HG02973 (cell line): ENCODE results near the gene P2RY6.

ENCODE experiments used
- ATAC-seq: cut with Tn5 transposase; IDR thresholded peaks from one replicate; pipeline ENCODE4 v1.9.1; 2021; ENCODE audit warnings: moderate library complexity; ENCODE audit not compliant: unreplicated experiment

The P2RY6 gene

GRCh38 chr11:73331138-73331916 is 59.2 kb downstream of the P2RY6 start:
- ATAC-seq: no peak

DNA sequence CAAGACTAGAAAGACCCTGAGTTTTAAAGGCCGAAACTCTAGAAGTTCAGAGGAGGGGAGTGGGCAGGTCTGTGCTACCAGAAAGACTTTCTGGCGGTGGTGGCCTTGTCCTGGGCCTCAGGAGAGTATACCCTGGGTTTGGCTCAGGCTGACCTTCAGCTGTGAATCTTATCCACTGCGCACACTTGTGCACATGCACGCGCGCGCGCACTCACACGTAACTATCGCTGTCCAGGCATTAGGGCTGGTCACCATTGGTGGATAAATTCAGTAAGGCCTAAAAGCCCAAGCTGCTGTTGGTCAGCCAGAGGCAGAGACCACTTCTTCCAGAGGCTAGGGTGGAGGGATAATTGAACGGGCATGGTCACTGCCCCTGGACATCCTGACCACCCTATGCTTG is 61.0 kb downstream of the P2RY6 start:
- ATAC-seq: no peak

- no peak for ATAC-seq
Measured at GRCh38 chr11:73333640-73334383, 61.7 kb downstream of the P2RY6 start.

GRCh38 chr11:73334384-73335203 is 62.5 kb downstream of the P2RY6 start:
- ATAC-seq: no peak

GRCh38 chr11:73335204-73335923 is 63.2 kb downstream of the P2RY6 start:
- ATAC-seq: no peak

DNA sequence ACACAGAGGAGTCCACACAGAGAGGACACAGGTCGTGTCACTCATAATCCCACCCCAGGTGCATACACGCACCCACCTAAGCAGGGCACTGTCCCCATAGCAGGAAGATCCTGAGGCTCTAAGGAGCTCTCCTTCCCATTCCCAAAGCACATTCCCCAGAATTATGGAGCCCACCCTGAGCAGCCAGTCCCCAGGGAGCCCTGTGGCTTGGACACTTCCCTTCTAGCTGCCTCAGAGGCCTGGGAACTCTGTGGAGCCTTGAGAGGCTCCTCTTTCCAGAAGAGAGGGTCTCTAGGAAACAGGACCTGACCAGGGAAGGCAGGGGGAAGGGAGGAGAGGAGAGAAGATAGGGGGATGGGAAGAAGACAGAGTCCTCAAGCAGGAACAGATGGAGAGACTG is 65.7 kb downstream of the P2RY6 start:
- ATAC-seq: no peak

- ATAC-seq: no peak
Measured at GRCh38 chr11:73338279-73338678, 66.1 kb downstream of the P2RY6 start.

DNA sequence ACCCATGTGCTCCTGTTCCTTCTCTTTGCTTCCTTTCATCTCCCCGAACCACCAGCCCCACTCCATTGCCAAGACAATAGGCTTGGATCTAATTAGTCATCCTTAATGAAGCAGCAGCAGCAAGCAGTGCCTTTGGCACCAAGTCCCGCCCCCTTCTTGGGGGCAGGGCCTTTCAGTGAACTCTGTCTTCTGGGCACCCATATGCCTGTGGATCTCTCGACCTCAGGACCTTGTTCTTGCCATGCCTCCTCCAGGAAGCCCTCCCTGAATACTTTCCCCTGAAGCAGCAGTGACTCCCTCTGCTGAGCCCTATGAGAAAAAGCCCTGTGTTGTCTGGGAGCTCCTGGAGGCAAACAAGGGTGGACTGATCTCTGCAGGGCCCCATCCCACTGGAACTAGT is 68.0 kb downstream of the P2RY6 start:
- no peak for ATAC-seq

DNA sequence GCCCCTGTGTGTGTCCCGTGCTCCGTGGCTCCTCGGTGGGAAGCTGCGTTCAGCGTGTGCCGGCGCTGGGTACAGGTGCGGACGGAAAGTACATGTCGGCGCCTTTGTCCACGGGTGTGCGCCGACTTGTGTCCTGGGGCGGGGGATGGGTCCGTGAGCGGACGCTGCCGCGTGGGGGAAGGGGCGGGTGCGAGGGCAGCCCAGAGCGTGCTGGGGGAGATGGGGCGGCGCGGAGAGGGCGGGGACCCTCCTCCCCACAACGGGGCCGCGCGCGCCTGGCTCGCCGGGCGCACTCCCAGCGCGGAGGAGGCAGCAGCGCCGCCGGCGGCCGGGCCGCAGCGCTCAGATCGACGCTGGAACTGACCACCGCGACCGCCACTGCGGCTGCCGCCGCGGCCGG is 70.5 kb downstream of the P2RY6 start:
- no peak for ATAC-seq

DNA sequence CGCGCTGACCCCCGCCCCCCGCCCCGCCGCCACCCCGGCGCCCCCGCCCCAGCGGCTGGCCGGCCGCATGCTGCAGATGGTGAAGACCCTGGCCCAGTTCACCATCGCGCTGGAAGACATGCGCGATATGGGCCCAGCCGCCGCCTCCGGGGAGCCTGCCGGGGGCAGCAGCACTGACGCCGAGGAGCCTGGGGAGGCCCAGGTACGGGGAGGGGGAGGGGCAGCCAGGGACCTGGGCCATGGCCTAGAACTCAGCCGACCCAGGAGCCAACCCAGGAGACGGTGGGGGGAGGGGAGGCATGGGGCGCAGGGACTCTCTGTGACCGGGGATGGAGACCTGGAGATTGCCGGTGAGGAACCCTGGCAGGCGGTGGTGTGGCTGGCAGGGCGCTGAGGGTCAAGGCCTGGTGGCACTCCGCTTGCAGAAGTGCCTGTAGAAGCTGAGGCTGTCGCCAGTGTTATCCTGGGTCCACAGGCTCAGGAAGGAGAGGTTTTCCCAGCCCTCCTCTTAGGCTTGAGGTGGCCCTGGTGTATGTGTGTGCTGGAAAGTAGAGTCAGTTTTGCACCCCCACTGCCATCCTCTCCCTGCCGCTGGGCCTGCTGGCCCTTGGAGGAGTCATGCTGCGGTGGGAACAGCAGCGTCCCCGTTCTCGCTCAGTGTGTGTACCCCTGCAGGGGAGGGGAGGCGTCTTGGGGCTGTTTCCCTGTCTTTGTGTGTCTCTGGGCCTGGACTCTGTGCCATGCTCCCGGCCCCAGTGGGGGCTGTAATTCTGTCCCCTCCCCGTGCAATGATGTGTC is 71.1 kb downstream of the P2RY6 start:
- no peak for ATAC-seq

- ATAC-seq: no peak
Measured at GRCh38 chr11:73344191-73344607, 72.1 kb downstream of the P2RY6 start.

GRCh38 chr11:73345481-73346160 is 73.5 kb downstream of the P2RY6 start:
- ATAC-seq: no peak

GRCh38 chr11:73346186-73346935 is 74.2 kb downstream of the P2RY6 start:
- no peak for ATAC-seq

- ATAC-seq: no peak
Measured at GRCh38 chr11:73347067-73347466, 74.9 kb downstream of the P2RY6 start.
